Gastrocnemius medialis (tissue), 4 donors: ENCODE data around the gene ZDHHC18. TPM values are rescaled to one million over a fixed set of nuclear protein-coding genes. Genes with fewer than 3 reads are reported as not detected.
A peak's percentile ranks its signal among the peaks of the same experiment; 100 is the strongest.
"Not testable (repeated sequence)": the region's sequence is repeated elsewhere in the genome, so short reads cannot be mapped to it uniquely, and the experiment has no call there.

Experiments used
- ATAC-seq, 2 donors: fragments of 150-250 bp; one replicate each; pipeline ENCODE4 v1.9.1; 2016
- DNase-seq, 2 donors: peaks; one replicate each; pipeline ENCODE4 v3.0.0-alpha.2; 2019
- H3K27ac ChIP-seq, 4 donors: fragments of 200-600 bp; sonication (generic); 1 replicate in 1 of 4; 2 replicates in 3 of 4; pipeline ENCODE4 v1.5.1; 2016 to 2018; ENCODE audit warnings: mild to moderate bottlenecking in 2 of 4, moderate library complexity in 1 of 4
- H3K27me3 ChIP-seq, 3 donors: fragments of 200-600 bp; sonication (generic) in 2 of 3; 1 replicate in 1 of 3; 2 replicates in 2 of 3; pipeline versions ENCODE4 v1.5.1 to v1.6.0; 2016 to 2019; ENCODE audit warnings: mild to moderate bottlenecking in 1 of 3, moderate library complexity in 1 of 3
- H3K36me3 ChIP-seq, 2 donors: fragments of 200-600 bp; sonication (generic) in 1 of 2; one replicate each; pipeline ENCODE4 v1.5.1; 2017 to 2018
- H3K4me1 ChIP-seq, 2 donors: fragments of 200-600 bp; sonication (generic) in 1 of 2; one replicate each; pipeline ENCODE4 v1.5.1; 2016 to 2017; ENCODE audit warnings: mild to moderate bottlenecking in 2 of 2
- H3K4me3 ChIP-seq, 4 donors: fragments of 200-600 bp; sonication (generic) in 3 of 4; 1 replicate in 1 of 4; 2 replicates in 3 of 4; pipeline ENCODE4 v1.5.1; 2016 to 2019; ENCODE audit warnings: mild to moderate bottlenecking in 2 of 4
- H3K9me3 ChIP-seq, 3 donors: fragments of 200-600 bp; sonication (generic) in 2 of 3; 1 replicate in 1 of 3; 2 replicates in 2 of 3; pipeline ENCODE4 v1.5.1; 2016 to 2019
- POLR2A ChIP-seq, 2 donors: fragments of 450-650 bp; IDR thresholded peaks; one replicate each; pipeline ENCODE4 v1.6.1; 2017; ENCODE audit warnings: antibody characterized with exemption in 2 of 2, mild to moderate bottlenecking in 2 of 2, moderate library complexity in 2 of 2
- in situ Hi-C, 4 donors: fragments of 200-750 bp; cut with MboI; loops; one replicate each; pipeline versions ENCODE4 v1.15.0 to v1.8.0; 2017; ENCODE audit warnings: low sequenced_read_pairs in 4 of 4
- intact Hi-C: fragments of 100-400 bp; cut with DNase I; formaldehyde crosslinking; loops from one replicate; pipeline ENCODE4 v1.15.1; 2023; ENCODE audit warnings: low total_unique reads
- total RNA-seq, 4 donors: library from RNA; depleted of rRNA; stranded (reverse); fragments of >200 nt; gene quantifications; one replicate each; pipeline versions ENCODE4 v1.1.0 to v1.2.3, GENCODE V29; 2016
- TF ChIP-seq, protein P1 (sequence below), 5 experiments: fragments of 450-650 bp in 3 of 5; fragments of 200-600 bp in 2 of 5; sonication (generic) in 2 of 5; IDR thresholded peaks in 4 of 5; conservative IDR thresholded peaks in 1 of 5; 1 replicate in 4 of 5; 2 replicates in 1 of 5; pipeline ENCODE4 v1.5.1; 2016 to 2019; ENCODE audit warnings: antibody characterized with exemption in 5 of 5, mild to moderate bottlenecking in 3 of 5, moderate library complexity in 3 of 5

The ZDHHC18 gene
- total RNA-seq, 4 donors from 2014 or later, result 8.1 to 16.3 (median 12.5) TPM

DNA sequence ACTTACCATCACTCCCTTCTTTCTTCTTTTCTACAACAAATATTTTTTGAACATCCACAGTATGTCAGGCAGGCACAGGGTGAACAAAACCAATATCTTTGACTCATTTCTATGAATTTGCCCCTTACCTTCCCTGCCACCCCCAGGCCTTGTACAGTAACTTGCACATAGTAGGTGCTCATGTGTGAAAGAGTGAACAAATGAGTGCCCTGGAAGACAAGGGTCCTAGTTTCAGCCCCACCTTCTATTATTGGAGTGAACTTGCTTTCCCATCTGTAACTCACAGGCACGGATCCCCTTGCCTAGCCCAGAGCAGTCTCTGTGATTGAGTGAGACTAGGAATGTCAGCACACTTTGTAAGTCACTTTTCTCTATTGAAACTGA lies 12.8 kb downstream of the ZDHHC18 start:
- Histone ChIP-seq H3K4me1 (peaks cover 0 to under 1% of the 10 kb centered on the region in 2 donors), H3K4me3 (no peak overlapping the region), H3K36me3 (peaks cover 0 to 64% of the 10 kb centered on the region in 2 donors), H3K9me3 (no peaks in the 10 kb centered on the region), H3K27ac (no peak overlapping the region), H3K27me3 (no peaks in the 10 kb centered on the region)
- intact Hi-C loops (no loop called here), in situ Hi-C loops (no loop called here)
- DNase-seq, result no peak
- no peak for TF ChIP-seq POLR2A (IDR thresholded peaks at IDR 0.05)
- TF ChIP-seq, protein P1, sequence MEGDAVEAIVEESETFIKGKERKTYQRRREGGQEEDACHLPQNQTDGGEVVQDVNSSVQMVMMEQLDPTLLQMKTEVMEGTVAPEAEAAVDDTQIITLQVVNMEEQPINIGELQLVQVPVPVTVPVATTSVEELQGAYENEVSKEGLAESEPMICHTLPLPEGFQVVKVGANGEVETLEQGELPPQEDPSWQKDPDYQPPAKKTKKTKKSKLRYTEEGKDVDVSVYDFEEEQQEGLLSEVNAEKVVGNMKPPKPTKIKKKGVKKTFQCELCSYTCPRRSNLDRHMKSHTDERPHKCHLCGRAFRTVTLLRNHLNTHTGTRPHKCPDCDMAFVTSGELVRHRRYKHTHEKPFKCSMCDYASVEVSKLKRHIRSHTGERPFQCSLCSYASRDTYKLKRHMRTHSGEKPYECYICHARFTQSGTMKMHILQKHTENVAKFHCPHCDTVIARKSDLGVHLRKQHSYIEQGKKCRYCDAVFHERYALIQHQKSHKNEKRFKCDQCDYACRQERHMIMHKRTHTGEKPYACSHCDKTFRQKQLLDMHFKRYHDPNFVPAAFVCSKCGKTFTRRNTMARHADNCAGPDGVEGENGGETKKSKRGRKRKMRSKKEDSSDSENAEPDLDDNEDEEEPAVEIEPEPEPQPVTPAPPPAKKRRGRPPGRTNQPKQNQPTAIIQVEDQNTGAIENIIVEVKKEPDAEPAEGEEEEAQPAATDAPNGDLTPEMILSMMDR (IDR thresholded peaks at IDR 0.05 in 4 of 5, conservative IDR thresholded peaks at IDR 0.05 in 1 of 5), result no peak
- ATAC-seq, result no peak

DNA sequence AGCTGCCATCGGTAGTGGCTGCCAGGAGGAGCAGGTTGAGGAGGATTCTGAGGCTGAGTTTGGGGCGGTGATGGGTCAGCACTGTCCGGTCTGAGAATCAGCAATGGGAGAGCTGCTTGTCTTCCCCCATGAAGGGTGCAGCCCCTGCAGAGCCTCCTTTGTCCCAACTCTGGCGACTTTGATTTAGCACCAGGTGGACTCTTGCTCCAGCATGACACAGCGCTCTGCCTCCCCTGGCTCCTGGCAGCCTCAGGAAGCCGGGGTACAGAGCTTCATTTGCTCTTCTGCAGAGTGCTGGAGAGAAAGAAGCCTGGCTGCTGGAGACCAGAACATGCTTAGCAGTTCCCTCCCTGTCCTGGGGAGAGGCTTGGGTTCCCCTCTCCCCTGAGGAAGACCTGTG lies 13.3 kb downstream of the ZDHHC18 start:
- no peaks in the 10 kb centered on the region for H3K9me3 ChIP-seq
- in situ Hi-C loops (no loop called here), intact Hi-C loops (no loop called here)
- DNase-seq (no peak), ATAC-seq (no peak)
- H3K36me3 ChIP-seq, result peaks cover 0 to 60% of the 10 kb centered on the region in 2 donors
- TF ChIP-seq, protein P1 (IDR thresholded peaks at IDR 0.05 in 4 of 5, conservative IDR thresholded peaks at IDR 0.05 in 1 of 5), result no peak
- TF ChIP-seq POLR2A (IDR thresholded peaks at IDR 0.05), result no peak
- peaks cover 0 to 5% of the 10 kb centered on the region in 2 donors for H3K4me1 ChIP-seq
- no peaks in the 10 kb centered on the region for H3K27me3 ChIP-seq
- H3K27ac ChIP-seq, result no peak overlapping the region
- no peak overlapping the region for H3K4me3 ChIP-seq

DNA sequence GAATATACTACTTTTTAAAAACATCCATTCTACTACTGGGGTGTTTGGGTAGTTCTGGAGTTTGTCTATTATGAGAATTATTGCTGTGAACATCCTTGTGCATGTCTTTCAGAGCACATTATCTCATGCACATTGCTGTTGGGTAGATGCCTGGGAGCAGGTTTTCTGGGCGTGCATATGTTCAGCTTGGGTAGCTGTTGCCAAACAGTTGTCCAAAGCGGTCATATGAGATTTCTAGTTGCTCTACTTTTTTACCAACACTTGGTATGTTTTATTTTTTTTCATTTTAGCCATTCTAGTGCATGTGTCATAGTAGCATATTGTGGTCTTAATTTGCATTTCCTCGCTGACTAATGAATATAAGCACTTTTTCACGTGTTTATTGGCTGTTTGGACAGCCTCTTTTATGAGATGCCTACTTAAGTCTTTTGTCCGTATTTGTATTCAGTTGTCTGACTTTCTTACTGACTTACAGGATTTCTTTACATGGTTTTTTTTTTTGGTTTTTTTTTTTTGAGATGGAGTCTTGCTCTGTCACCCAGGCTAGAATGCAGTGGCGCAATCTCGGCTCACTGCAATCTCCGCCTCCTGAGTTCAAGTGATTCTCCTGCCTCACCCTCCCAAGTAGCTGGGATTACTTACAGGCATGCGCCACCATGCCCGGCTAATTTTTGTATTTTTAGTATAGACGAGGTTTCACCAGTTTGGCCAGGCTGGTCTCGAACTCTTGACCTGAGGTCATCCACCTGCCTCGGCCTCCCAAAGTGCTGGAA lies 18.1 kb downstream of the ZDHHC18 start:
- no peak for TF ChIP-seq POLR2A (IDR thresholded peaks at IDR 0.05)
- Histone ChIP-seq H3K4me3 (no peak overlapping the region), H3K27me3 (no peaks in the 10 kb centered on the region), H3K9me3 (no peaks in the 10 kb centered on the region), H3K4me1 (peaks cover 0 to 5% of the 10 kb centered on the region in 2 donors), H3K27ac (no peak overlapping the region), H3K36me3 (peaks cover 0 to 53% of the 10 kb centered on the region in 2 donors)
- ATAC-seq (peak in 1 of 2 donors; percentile 33), DNase-seq (no peak)
- in situ Hi-C loops, result no loop called here
- intact Hi-C loops, result no loop called here

DNA sequence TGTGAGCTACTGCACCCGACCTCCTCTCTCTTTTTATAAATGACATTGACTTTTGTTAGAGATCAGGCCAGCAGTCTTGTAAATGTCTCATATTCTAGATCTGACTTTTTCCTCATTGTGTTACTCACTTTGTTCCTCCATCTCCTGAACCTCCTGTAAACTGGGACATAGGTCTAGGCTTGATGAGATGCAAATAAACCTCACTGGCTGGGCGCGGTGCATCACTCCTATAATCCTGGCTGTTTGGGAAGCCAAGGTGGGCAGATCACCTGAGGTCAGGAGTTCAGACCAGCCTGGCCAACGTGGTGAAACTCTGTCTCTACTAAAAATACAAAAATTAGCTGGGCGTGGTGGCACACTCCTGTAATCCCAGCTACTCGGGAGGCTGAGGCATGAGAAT lies 21.3 kb downstream of the ZDHHC18 start:
- H3K4me3 ChIP-seq, intact Hi-C loops, DNase-seq, H3K27ac ChIP-seq, H3K4me1 ChIP-seq, ATAC-seq, H3K9me3 ChIP-seq, in situ Hi-C loops, H3K27me3 ChIP-seq: not testable (repeated sequence)
- H3K36me3 ChIP-seq, result peaks cover 0 to 66% of the 10 kb centered on the region in 2 donors

DNA sequence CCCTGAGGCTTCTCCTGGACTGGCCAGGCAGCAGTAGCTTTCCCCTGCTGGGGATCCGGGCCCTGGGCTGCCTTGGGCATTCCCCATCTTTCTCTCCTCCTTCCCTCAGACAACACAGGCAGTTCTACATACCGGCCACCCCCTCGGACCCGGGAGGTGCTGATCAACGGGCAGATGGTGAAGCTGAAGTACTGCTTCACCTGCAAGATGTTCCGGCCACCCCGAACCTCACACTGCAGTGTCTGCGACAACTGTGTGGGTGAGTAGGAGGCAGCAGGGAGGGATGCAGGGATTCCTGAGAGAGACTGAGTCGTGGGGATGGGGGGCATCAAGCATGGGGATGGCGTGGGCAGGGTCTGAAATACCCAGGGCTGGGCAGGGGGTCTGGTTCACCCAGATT lies 22.0 kb downstream of the ZDHHC18 start:
- ATAC-seq (no peak), DNase-seq (no peak)
- in situ Hi-C loops, result no loop called here
- Histone ChIP-seq H3K27ac (no peak overlapping the region), H3K36me3 (peaks cover 0 to 62% of the 10 kb centered on the region in 2 donors), H3K27me3 (no peaks in the 10 kb centered on the region), H3K4me3 (no peak overlapping the region), H3K9me3 (no peaks in the 10 kb centered on the region), H3K4me1 (peaks cover 0 to 5% of the 10 kb centered on the region in 2 donors)
- intact Hi-C loops, result no loop called here
- TF ChIP-seq POLR2A (IDR thresholded peaks at IDR 0.05), result no peak
- TF ChIP-seq, protein P1 (IDR thresholded peaks at IDR 0.05 in 4 of 5, conservative IDR thresholded peaks at IDR 0.05 in 1 of 5), result no peak
